Common myeloid progenitor, CD34-positive (primary cell): ENCODE measurements around the gene EXOC3L1.
A peak's percentile ranks its signal among the peaks of the same experiment; 100 is the strongest.

ENCODE experiments used
- CTCF ChIA-PET: fragments of 350-600 bp; sonication (Branson Sonifier 250); formaldehyde crosslinking; loops from one replicate; lab custom pipeline; 2021; ENCODE audit warnings: antibody characterized with exemption; lab: Charles Lee
- POLR2A ChIA-PET: fragments of 350-600 bp; sonication (Branson Sonifier 250); formaldehyde crosslinking; loops from one replicate; lab custom pipeline; 2021; ENCODE audit warnings: antibody characterized with exemption; lab: Charles Lee
- DNase-seq, 3 donors: peaks; one replicate each; pipeline versions ENCODE4 v3.0.0 to v3.0.0-alpha.2; 2013
- H3K27ac ChIP-seq, 2 experiments: 1 replicate in 1 of 2; 2 replicates in 1 of 2; pipeline ENCODE4 v1.7.0; 2013; ENCODE audit warnings: inconsistent platforms in 2 of 2, low read length in 2 of 2, mild to moderate bottlenecking in 2 of 2, low read depth in 1 of 2, moderate library complexity in 1 of 2; ENCODE audit not compliant: severe bottlenecking in 2 of 2, insufficient read depth in 1 of 2, poor library complexity in 1 of 2
- H3K27me3 ChIP-seq, 5 experiments: replicated peaks in 2 of 5; 1 replicate in 3 of 5; 2 replicates in 2 of 5; pipeline versions ENCODE4 v1.6.1 to v1.7.0; 2013; ENCODE audit warnings: low read length in 4 of 5, mild to moderate bottlenecking in 2 of 5, moderate library complexity in 2 of 5, inconsistent platforms in 1 of 5; ENCODE audit not compliant: insufficient read depth in 5 of 5, control insufficient read depth in 4 of 5
- H3K36me3 ChIP-seq, 4 experiments: 1 replicate in 2 of 4; 2 replicates in 2 of 4; pipeline versions ENCODE4 v1.6.1 to v1.7.0; 2013; ENCODE audit warnings: low read length in 3 of 4, control low read depth in 1 of 4, mild to moderate bottlenecking in 1 of 4; ENCODE audit not compliant: control insufficient read depth in 4 of 4, insufficient read depth in 4 of 4
- H3K4me1 ChIP-seq, 4 experiments: 1 replicate in 3 of 4; 2 replicates in 1 of 4; pipeline versions ENCODE4 v1.6.1 to v1.7.1; 2013; ENCODE audit warnings: low read length in 3 of 4, mild to moderate bottlenecking in 3 of 4, control low read depth in 1 of 4, inconsistent platforms in 1 of 4, moderate library complexity in 1 of 4; ENCODE audit not compliant: control insufficient read depth in 4 of 4, insufficient read depth in 4 of 4; ENCODE audit errors: control extremely low read depth in 1 of 4
- H3K4me3 ChIP-seq, 7 experiments: 1 replicate in 4 of 7; 2 replicates in 3 of 7; pipeline versions ENCODE4 v1.5.1 to v1.7.0; 2013; ENCODE audit warnings: mild to moderate bottlenecking in 7 of 7, low read length in 6 of 7, moderate library complexity in 6 of 7, inconsistent platforms in 2 of 7, low read depth in 2 of 7, control low read depth in 1 of 7; ENCODE audit not compliant: insufficient read depth in 4 of 7, control insufficient read depth in 1 of 7; ENCODE audit errors: extremely low read depth in 1 of 7
- H3K9me3 ChIP-seq, 5 experiments: 1 replicate in 4 of 5; 2 replicates in 1 of 5; pipeline versions ENCODE4 v1.6.1 to v1.7.1; 2013; ENCODE audit warnings: low read length in 4 of 5, mild to moderate bottlenecking in 2 of 5, inconsistent platforms in 1 of 5, low read depth in 1 of 5, moderate library complexity in 1 of 5; ENCODE audit not compliant: control insufficient read depth in 4 of 5, insufficient read depth in 2 of 5; ENCODE audit errors: control extremely low read depth in 1 of 5
- WGBS: methylation state at CpG from one replicate; pipeline ENCODE4 v1.1.5; 2013; ENCODE audit not compliant: insufficient coverage; 5-methylcytosine and 5-hydroxymethylcytosine counted together

EXOC3L1 gene

GRCh38 chr16:67164599-67165061 is 25.3 kb downstream of the EXOC3L1 start, which contains the start of gene HSF4:
HSF4 (plus strand) TSS chr16:67164745; CDS start chr16:67164812, 67 bp downstream.
- H3K4me1 ChIP-seq = peaks cover 0 to 67% (median 50%) of the 10 kb centered on the region in 4 experiments
- no peak for DNase-seq
- POLR2A ChIA-PET = no interaction called here
- no peaks in the 10 kb centered on the region for H3K36me3 ChIP-seq
- WGBS = under 1% methylated on average over 33 of the region's 41 CpGs
- H3K27ac ChIP-seq = no peak within 1 kb of the TSS
- H3K9me3 ChIP-seq = no peaks in the 10 kb centered on the region
- H3K4me3 ChIP-seq = peak within 1 kb of the TSS in 6 of 7 experiments; percentile 16 to 66 (median 48)
- CTCF ChIA-PET = interaction anchor here (1.0 to 1.5 kb wide), 3 partner anchors 9 to 20 kb away, joined by 4 to 5 read pairs (median 5); no protein-coding TSS in a partner anchor
- peaks cover 6 to 86% (median 28%) of the 10 kb centered on the region in 5 experiments for H3K27me3 ChIP-seq

- Histone ChIP-seq H3K27ac (no peak overlapping the region), H3K36me3 (no peaks in the 10 kb centered on the region), H3K27me3 (peaks cover 6 to 81% (median 25%) of the 10 kb centered on the region in 5 experiments), H3K9me3 (no peaks in the 10 kb centered on the region), H3K4me3 (peak overlapping the region in 2 of 7 experiments; percentile 61 to 66), H3K4me1 (peaks cover 0 to 66% (median 50%) of the 10 kb centered on the region in 4 experiments)
- CTCF ChIA-PET = interaction anchor here (1.2 to 2.5 kb wide), 5 partner anchors 9 to 212 kb away, joined by 3 to 13 read pairs (median 4); partner anchors contain the start of gene B3GNT9
- POLR2A ChIA-PET = no interaction called here
- under 1% methylated on average over 17 of the region's 34 CpGs for WGBS
- no peak for DNase-seq
Observed at GRCh38 chr16:67163999-67164558, 25.9 kb downstream of the EXOC3L1 start.

DNA sequence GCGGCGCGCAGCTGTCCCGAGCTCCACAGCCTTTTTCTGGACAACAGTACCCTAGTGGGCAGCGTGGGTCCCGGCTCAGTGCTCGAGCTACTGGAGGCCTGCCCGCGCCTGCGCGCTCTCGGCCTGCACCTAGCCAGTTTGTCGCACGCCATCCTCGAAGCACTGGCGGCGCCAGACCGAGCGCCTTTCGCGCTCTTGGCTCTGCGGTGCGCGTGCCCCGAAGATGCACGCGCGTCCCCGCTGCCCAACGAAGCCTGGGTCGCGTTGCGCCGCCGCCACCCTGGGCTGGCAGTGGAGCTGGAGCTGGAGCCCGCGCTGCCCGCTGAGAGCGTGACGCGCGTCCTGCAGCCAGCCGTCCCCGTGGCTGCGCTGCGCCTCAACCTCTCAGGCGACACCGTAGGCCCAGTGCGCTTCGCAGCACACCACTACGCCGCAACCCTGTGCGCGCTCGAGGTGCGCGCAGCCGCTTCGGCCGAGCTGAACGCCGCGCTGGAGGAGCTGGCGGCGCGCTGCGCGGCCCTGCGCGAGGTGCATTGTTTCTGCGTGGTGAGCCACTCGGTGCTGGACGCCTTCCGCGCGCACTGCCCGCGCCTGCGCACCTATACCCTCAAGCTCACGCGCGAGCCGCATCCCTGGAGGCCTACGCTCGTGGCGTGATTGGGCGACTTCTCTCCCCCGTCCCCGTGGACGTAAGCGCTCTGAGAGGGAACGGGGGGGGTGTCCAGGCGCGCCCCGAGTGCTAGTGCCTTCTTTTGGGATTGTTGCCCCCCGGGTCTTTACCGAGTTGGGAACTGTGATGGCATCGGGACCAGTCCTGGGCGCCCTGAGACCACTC is 26.6 kb downstream of the EXOC3L1 start:
- under 1% methylated on average over 76 of the region's 99 CpGs for WGBS

DNA sequence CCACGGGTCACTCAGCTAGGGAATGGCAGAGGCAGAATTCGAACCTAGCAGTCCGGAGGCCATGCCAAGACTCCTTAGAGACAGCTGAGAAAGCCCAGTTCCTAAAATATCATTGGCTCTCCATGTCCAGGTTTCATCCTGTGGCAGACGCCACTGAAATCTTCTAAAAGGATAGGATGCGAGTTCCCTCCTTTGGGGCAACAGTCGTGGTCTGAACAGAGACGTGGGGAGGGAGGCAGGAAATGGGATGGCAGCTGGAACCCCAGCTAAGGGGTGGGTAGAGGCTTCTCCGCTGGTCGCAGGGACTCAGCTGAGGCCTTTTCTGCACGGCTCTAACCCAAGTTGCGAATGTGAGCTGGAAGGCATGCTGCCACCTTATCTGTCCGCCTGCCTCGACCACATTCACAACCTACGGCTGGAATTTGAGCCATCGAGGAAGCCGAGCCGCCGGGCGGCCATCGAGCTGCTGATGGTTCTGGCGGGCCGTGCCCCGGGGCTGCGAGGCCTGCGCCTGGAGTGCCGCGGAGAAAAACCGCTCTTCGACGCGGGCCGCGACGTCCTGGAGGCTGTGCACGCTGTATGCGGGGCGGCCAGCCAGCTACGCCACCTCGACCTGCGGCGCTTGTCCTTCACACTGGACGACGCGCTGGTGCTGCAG is 27.3 kb downstream of the EXOC3L1 start:
- H3K4me3 ChIP-seq = peak overlapping the region in 3 of 7 experiments; percentile 57 to 66 (median 61)
- ChIA-PET POLR2A (interaction anchor here (1.0 kb wide), 1 partner anchor 29 kb away, joined by 3 read pairs; the partner anchor contains the start of gene E2F4), CTCF (interaction anchor here (0.9 to 3.0 kb wide), 12 partner anchors 7 to 190 kb away, joined by 3 to 15 read pairs (median 4); partner anchors contain the start of genes B3GNT9, EXOC3L1 and NOL3)
- no peak for DNase-seq
- no peaks in the 10 kb centered on the region for H3K36me3 ChIP-seq
- no peaks in the 10 kb centered on the region for H3K9me3 ChIP-seq
- H3K27ac ChIP-seq = no peak overlapping the region
- peaks cover 3 to 75% (median 58%) of the 10 kb centered on the region in 4 experiments for H3K4me1 ChIP-seq
- whole genome bisulfite sequencing = 3% methylated on average over 40 of the region's 44 CpGs
- H3K27me3 ChIP-seq = peaks cover 6 to 66% (median 20%) of the 10 kb centered on the region in 5 experiments

More for the DNA sequence above, 26.6 kb downstream of the EXOC3L1 start:
- Histone ChIP-seq H3K4me3 (peak overlapping the region in 6 of 7 experiments; percentile 16 to 66 (median 48)), H3K9me3 (no peaks in the 10 kb centered on the region), H3K27me3 (peaks cover 6 to 74% (median 22%) of the 10 kb centered on the region in 5 experiments), H3K4me1 (peaks cover 3 to 73% (median 55%) of the 10 kb centered on the region in 4 experiments), H3K27ac (no peak overlapping the region), H3K36me3 (no peaks in the 10 kb centered on the region)
- POLR2A ChIA-PET = interaction anchor here (1.0 kb wide), 1 partner anchor 29 kb away, joined by 3 read pairs; the partner anchor contains the start of gene E2F4
- CTCF ChIA-PET = interaction anchor here (0.9 to 2.5 kb wide), 12 partner anchors 10 to 211 kb away, joined by 3 to 13 read pairs (median 4); partner anchors contain the start of gene B3GNT9
- peak in 2 of 3 donors; percentile 60 to 75 for DNase-seq

DNA sequence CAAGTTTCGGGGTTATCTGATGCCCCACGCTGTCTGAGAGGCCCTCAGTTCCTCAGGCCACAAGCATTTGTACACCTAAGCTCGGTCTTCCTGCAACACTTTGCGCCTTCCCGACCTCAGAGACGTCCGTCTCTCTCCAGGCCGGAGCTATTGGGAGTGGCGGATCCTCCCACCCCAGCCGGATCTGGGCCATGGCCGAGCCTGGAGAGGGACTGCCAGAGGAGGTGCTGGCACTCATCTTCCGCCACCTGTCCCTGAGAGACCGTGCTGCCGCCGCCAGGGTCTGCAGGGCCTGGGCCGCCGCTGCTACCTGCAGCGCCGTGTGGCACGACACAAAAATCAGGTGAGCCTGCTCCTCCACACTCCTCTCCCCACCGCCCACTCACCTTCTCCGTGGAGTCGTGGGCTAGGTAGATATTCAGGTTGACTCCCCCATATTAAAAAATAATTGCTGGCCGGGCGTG is 28.3 kb downstream of the EXOC3L1 start:
- Histone ChIP-seq H3K27ac (no peak overlapping the region), H3K4me1 (peaks cover 3 to 71% (median 58%) of the 10 kb centered on the region in 4 experiments), H3K27me3 (peaks cover 6 to 56% (median 19%) of the 10 kb centered on the region in 5 experiments), H3K4me3 (no peak overlapping the region), H3K36me3 (no peaks in the 10 kb centered on the region), H3K9me3 (no peaks in the 10 kb centered on the region)
- DNase-seq = no peak
- 51% methylated on average over 23 of the region's 25 CpGs for WGBS
- ChIA-PET CTCF (interaction anchor here (0.8 to 3.0 kb wide), 9 partner anchors 8 to 186 kb away, joined by 3 to 15 read pairs (median 5); partner anchors contain the start of genes B3GNT9, EXOC3L1 and NOL3), POLR2A (no interaction called here)
